ENCODE measurements around the gene PARD6B.

PARD6B gene

GRCh38 chr20:50788045-50788991 is 56.9 kb downstream of the PARD6B start:
- Histone ChIP-seq H3K4me2 (ENCODE audit: low read depth, low read length, poor library complexity, severe bottlenecking) (no peak overlapping the region), H3K79me2 (ENCODE audit: insufficient read depth, low read length) (no peaks in the 10 kb centered on the region), H3K4me3 (ENCODE audit: insufficient read depth, low read length, poor library complexity, severe bottlenecking) (no peak overlapping the region), H3K9ac (ENCODE audit: low read length) (no peak overlapping the region), H3K27ac (ENCODE audit: low read depth, low read length) (no peak overlapping the region), H3K27me3 (ENCODE audit: low read length) (no peaks in the 10 kb centered on the region), H3K9me2 (replicated peaks; ENCODE audit: insufficient read depth, low read length) (no peaks in the 10 kb centered on the region), H3F3A (ENCODE audit: insufficient read depth) (no peaks in the 10 kb centered on the region), H3K36me3 (ENCODE audit: low read length) (no peaks in the 10 kb centered on the region), H4K20me1 (ENCODE audit: low read depth, low read length) (no peaks in the 10 kb centered on the region), H3K9me3 (ENCODE audit: insufficient read depth, low read length) (no peaks in the 10 kb centered on the region), H2AFZ (ENCODE audit: low read depth, low read length, severe bottlenecking) (no peak overlapping the region)
- TF ChIP-seq CTCF (IDR thresholded peaks at IDR 0.05; ENCODE audit: insufficient read depth, low read length, poor library complexity, severe bottlenecking) (no peak), EZH2phosphoT487 (conservative IDR thresholded peaks at IDR 0.05; ENCODE audit: low read length) (no peak)

- no peak overlapping the region for H3K4me2 ChIP-seq (ENCODE audit: low read depth, low read length, poor library complexity, severe bottlenecking)
- H3F3A ChIP-seq (ENCODE audit: insufficient read depth), result peaks cover 8% of the 10 kb centered on the region
- no peaks in the 10 kb centered on the region for H3K9me3 ChIP-seq (ENCODE audit: insufficient read depth, low read length)
- H2AFZ ChIP-seq (ENCODE audit: low read depth, low read length, severe bottlenecking), result peak overlapping the region; percentile 77
- H3K27me3 ChIP-seq (ENCODE audit: low read length), result no peaks in the 10 kb centered on the region
- H3K9me2 ChIP-seq (replicated peaks; ENCODE audit: insufficient read depth, low read length), result no peaks in the 10 kb centered on the region
- H3K27ac ChIP-seq (ENCODE audit: low read depth, low read length), result no peak overlapping the region
- TF ChIP-seq EZH2phosphoT487 (conservative IDR thresholded peaks at IDR 0.05; ENCODE audit: low read length) (no peak), CTCF (IDR thresholded peaks at IDR 0.05; ENCODE audit: insufficient read depth, low read length, poor library complexity, severe bottlenecking) (no peak)
- no peaks in the 10 kb centered on the region for H4K20me1 ChIP-seq (ENCODE audit: low read depth, low read length)
- H3K79me2 ChIP-seq (ENCODE audit: insufficient read depth, low read length), result no peaks in the 10 kb centered on the region
- peak overlapping the region; percentile 60 for H3K9ac ChIP-seq (ENCODE audit: low read length)
- H3K36me3 ChIP-seq (ENCODE audit: low read length), result no peaks in the 10 kb centered on the region
- H3K4me3 ChIP-seq (ENCODE audit: insufficient read depth, low read length, poor library complexity, severe bottlenecking), result no peak overlapping the region
Measured at GRCh38 chr20:50789968-50790650, 58.7 kb downstream of the PARD6B start.

GRCh38 chr20:50790651-50791277 is 59.4 kb downstream of the PARD6B start:
- peak overlapping the region; percentile 52 for H3K4me2 ChIP-seq (ENCODE audit: low read depth, low read length, poor library complexity, severe bottlenecking)
- no peaks in the 10 kb centered on the region for H4K20me1 ChIP-seq (ENCODE audit: low read depth, low read length)
- H3K4me3 ChIP-seq (ENCODE audit: insufficient read depth, low read length, poor library complexity, severe bottlenecking), result no peak overlapping the region
- H3F3A ChIP-seq (ENCODE audit: insufficient read depth), result peaks cover 13% of the 10 kb centered on the region
- no peaks in the 10 kb centered on the region for H3K9me2 ChIP-seq (replicated peaks; ENCODE audit: insufficient read depth, low read length)
- peak overlapping the region; percentile 39 for H3K27ac ChIP-seq (ENCODE audit: low read depth, low read length)
- no peaks in the 10 kb centered on the region for H3K36me3 ChIP-seq (ENCODE audit: low read length)
- peaks cover 2% of the 10 kb centered on the region; the same call in 1 of the 2 replicates for H3K79me2 ChIP-seq (ENCODE audit: insufficient read depth, low read length)
- H3K9me3 ChIP-seq (ENCODE audit: insufficient read depth, low read length), result no peaks in the 10 kb centered on the region
- peak; percentile 53 for TF ChIP-seq CTCF (IDR thresholded peaks at IDR 0.05; ENCODE audit: insufficient read depth, low read length, poor library complexity, severe bottlenecking)
- TF ChIP-seq EZH2phosphoT487 (conservative IDR thresholded peaks at IDR 0.05; ENCODE audit: low read length), result no peak
- H2AFZ ChIP-seq (ENCODE audit: low read depth, low read length, severe bottlenecking), result peak overlapping the region; percentile 77
- no peaks in the 10 kb centered on the region for H3K27me3 ChIP-seq (ENCODE audit: low read length)
- H3K9ac ChIP-seq (ENCODE audit: low read length), result peak overlapping the region; percentile 60

Measured in SU-DHL-6 (cell line).